HL-60 (cell line): ENCODE measurements around the gene ASCC3.

Experiments
- DNase-seq, 2 experiments: peaks; one replicate each; pipeline ENCODE4 v3.0.0-alpha.2; 2010 to 2020; ENCODE audit warnings: low read depth in 1 of 2, low spot score in 1 of 2
- H3K27ac ChIP-seq: fragments of 250-450 bp; sonication (Bioruptor Pico); replicated peaks from 2 replicates; pipeline ENCODE4 v1.5.1; 2020; ENCODE audit warnings: mild to moderate bottlenecking, moderate library complexity
- H3K27me3 ChIP-seq: fragments of 250-450 bp; sonication (Bioruptor Pico); 2 replicates; pipeline ENCODE4 v1.5.1; 2021; ENCODE audit warnings: mild to moderate bottlenecking, moderate library complexity; ENCODE audit not compliant: insufficient read depth, poor library complexity, severe bottlenecking
- H3K4me3 ChIP-seq: replicated peaks from 2 replicates; pipeline ENCODE4 v1.5.1; 2011; ENCODE audit warnings: mild to moderate bottlenecking, control low read depth, low read length; ENCODE audit not compliant: insufficient read depth
- GABPA ChIP-seq: IDR thresholded peaks from 2 replicates; pipeline ENCODE4 v1.6.1; 2012; ENCODE audit warnings: low read depth
- POLR2AphosphoS5 ChIP-seq: IDR thresholded peaks from 2 replicates; pipeline ENCODE4 v1.6.1; 2012; ENCODE audit warnings: low read depth
- SPI1 ChIP-seq: IDR thresholded peaks from 2 replicates; pipeline ENCODE4 v1.6.1; 2012; ENCODE audit warnings: low read depth, mild to moderate bottlenecking, borderline replicate concordance
- TF ChIP-seq, protein P1 (sequence below): IDR thresholded peaks from 2 replicates; pipeline ENCODE4 v1.6.1; 2012; ENCODE audit warnings: low read depth; ENCODE audit not compliant: insufficient replicate concordance
- TF ChIP-seq, protein P2 (sequence below): IDR thresholded peaks from one replicate; pipeline ENCODE4 v1.5.1; 2011; ENCODE audit warnings: low read length, control low read depth, inconsistent platforms; ENCODE audit not compliant: insufficient read depth

Gene ASCC3

DNA sequence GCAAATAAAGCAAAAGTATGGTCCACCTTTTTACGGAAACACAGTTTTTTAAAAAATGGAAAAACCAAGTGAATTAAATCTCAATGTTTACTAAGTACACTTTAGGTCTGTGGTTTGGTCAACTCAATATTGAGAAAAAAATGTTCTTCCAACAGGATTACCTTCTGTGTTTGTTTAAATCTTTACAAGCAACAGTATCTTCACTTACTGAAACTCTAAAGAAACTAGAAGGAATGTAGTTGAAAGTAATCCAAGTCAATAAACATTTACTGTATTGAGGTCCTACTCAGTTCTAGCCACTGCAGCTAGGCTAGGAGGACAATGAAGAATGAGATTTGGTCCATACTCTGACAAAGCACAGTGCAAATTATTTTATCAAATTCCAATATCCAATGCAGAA, 80.1 kb downstream of the ASCC3 start:
- H3K27ac ChIP-seq = no peak overlapping the region
- no peak overlapping the region for H3K4me3 ChIP-seq
- no peak for DNase-seq
- no peaks in the 10 kb centered on the region for H3K27me3 ChIP-seq
- no peak for TF ChIP-seq POLR2AphosphoS5
- TF ChIP-seq, protein P1, sequence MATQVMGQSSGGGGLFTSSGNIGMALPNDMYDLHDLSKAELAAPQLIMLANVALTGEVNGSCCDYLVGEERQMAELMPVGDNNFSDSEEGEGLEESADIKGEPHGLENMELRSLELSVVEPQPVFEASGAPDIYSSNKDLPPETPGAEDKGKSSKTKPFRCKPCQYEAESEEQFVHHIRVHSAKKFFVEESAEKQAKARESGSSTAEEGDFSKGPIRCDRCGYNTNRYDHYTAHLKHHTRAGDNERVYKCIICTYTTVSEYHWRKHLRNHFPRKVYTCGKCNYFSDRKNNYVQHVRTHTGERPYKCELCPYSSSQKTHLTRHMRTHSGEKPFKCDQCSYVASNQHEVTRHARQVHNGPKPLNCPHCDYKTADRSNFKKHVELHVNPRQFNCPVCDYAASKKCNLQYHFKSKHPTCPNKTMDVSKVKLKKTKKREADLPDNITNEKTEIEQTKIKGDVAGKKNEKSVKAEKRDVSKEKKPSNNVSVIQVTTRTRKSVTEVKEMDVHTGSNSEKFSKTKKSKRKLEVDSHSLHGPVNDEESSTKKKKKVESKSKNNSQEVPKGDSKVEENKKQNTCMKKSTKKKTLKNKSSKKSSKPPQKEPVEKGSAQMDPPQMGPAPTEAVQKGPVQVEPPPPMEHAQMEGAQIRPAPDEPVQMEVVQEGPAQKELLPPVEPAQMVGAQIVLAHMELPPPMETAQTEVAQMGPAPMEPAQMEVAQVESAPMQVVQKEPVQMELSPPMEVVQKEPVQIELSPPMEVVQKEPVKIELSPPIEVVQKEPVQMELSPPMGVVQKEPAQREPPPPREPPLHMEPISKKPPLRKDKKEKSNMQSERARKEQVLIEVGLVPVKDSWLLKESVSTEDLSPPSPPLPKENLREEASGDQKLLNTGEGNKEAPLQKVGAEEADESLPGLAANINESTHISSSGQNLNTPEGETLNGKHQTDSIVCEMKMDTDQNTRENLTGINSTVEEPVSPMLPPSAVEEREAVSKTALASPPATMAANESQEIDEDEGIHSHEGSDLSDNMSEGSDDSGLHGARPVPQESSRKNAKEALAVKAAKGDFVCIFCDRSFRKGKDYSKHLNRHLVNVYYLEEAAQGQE = no peak
- TF ChIP-seq, protein P2, sequence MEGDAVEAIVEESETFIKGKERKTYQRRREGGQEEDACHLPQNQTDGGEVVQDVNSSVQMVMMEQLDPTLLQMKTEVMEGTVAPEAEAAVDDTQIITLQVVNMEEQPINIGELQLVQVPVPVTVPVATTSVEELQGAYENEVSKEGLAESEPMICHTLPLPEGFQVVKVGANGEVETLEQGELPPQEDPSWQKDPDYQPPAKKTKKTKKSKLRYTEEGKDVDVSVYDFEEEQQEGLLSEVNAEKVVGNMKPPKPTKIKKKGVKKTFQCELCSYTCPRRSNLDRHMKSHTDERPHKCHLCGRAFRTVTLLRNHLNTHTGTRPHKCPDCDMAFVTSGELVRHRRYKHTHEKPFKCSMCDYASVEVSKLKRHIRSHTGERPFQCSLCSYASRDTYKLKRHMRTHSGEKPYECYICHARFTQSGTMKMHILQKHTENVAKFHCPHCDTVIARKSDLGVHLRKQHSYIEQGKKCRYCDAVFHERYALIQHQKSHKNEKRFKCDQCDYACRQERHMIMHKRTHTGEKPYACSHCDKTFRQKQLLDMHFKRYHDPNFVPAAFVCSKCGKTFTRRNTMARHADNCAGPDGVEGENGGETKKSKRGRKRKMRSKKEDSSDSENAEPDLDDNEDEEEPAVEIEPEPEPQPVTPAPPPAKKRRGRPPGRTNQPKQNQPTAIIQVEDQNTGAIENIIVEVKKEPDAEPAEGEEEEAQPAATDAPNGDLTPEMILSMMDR = no peak
- no peak for TF ChIP-seq GABPA
- TF ChIP-seq SPI1 = no peak

DNA sequence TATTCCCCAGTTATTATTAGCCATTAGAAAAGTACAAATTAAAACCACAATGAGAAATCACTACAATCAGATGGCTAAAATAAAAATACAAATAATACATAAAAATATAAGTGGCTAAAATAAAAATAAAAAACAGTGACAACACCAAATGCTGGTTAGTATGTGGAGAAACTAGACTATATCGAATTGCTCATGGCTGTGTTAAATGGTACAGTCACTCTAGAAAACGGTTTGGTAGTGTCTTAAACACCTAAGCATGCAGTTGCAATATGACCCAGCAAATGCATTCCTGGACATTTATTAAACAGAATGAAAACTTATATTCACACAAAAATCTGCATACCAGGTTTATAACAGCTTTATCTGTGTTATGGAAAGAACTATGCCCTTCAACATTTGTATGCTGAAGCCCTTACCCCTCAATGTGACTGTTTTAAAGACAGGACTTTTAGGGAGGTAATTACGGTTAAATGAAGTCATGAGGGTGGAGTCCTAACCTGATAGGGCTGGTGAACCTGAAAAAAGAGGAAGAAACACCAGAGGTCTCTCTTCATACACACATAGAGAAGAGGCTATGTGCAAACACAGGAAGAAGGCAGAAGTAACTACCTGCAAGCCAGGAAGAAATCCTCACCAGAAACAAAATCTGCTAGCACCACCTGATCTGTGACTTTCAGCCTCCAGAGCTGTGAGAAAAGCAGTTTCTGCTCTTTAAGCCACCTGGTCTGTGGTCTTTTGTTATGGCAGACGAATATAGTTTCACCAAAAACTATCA, 84.9 kb downstream of the ASCC3 start:
- no peak overlapping the region for H3K27ac ChIP-seq
- TF ChIP-seq POLR2AphosphoS5 (no peak), SPI1 (no peak), GABPA (no peak)
- TF ChIP-seq, protein P1 = no peak
- TF ChIP-seq, protein P2 = no peak
- H3K4me3 ChIP-seq = no peak overlapping the region
- H3K27me3 ChIP-seq = no peaks in the 10 kb centered on the region
- DNase-seq = peak in 1 of 2 experiments; percentile 42

DNA sequence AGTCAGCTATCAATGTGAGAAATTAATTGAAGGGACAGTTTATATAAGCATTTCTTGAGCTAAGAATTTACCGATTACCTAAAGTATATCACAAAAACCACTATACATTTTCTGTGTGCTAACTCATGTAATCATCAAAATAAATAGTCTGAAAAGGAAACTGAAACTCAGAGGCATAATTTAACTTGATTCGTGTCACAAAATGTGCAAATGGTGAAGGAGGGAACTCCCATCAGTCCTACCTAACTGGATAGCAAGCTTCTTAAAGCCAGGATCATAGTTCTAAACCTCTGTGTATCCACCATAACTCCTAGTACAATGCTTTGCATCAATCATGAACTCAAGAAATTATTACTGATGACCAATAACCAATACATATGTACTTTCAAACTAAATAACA, 91.0 kb downstream of the ASCC3 start:
- Histone ChIP-seq H3K27me3 (no peaks in the 10 kb centered on the region), H3K27ac (no peak overlapping the region), H3K4me3 (no peak overlapping the region)
- DNase-seq = no peak
- TF ChIP-seq SPI1 = no peak
- TF ChIP-seq GABPA = no peak
- TF ChIP-seq, protein P2 = no peak
